Adrenal gland (tissue), 5 donors: Measurements from ENCODE around the gene LRCH1.

Experiments
- CTCF ChIP-seq, 6 experiments: fragments of 450-650 bp in 4 of 6; fragments of 200-600 bp in 2 of 6; sonication (generic) in 1 of 6; IDR thresholded peaks; 1 replicate in 5 of 6; 2 replicates in 1 of 6; pipeline versions ENCODE4 v1.5.1 to v1.8.0; 2016 to 2021; ENCODE audit warnings: antibody characterized with exemption in 6 of 6, mild to moderate bottlenecking in 2 of 6, moderate library complexity in 1 of 6
- POLR2A ChIP-seq, 2 donors: fragments of 450-650 bp; IDR thresholded peaks; one replicate each; pipeline ENCODE4 v1.6.1; 2017; ENCODE audit warnings: antibody characterized with exemption in 2 of 2, mild to moderate bottlenecking in 2 of 2, moderate library complexity in 1 of 2
- donor health status: DM: no; HTN: no; CAD: no.

- TF ChIP-seq CTCF (IDR thresholded peaks at IDR 0.05), result no peak
- TF ChIP-seq POLR2A (IDR thresholded peaks at IDR 0.05), result no peak
These were observed 135.3 kb downstream of the LRCH1 start for GRCh38 chr13:46688306-46688705.
